Measurements from ENCODE around the gene CXXC4.

CXXC4 gene

GRCh38 chr4:104494822-104495559 is at the start of gene CXXC4:
Gene CXXC4, minus strand, starts transcription at chr4:104494894. Its CDS starts 3,092 bp downstream, at chr4:104491802.
- DNase-seq: no peak

- DNase-seq: no peak
Observed at GRCh38 chr4:104533156-104533555, 38.5 kb upstream of the CXXC4 start.

- no peak for DNase-seq
Observed at GRCh38 chr4:104532677-104533076, 38.0 kb upstream of the CXXC4 start.

GRCh38 chr4:104531390-104531789 is 36.7 kb upstream of the CXXC4 start:
- no peak for DNase-seq

- no peak for DNase-seq
Observed at GRCh38 chr4:104530426-104530825, 35.7 kb upstream of the CXXC4 start.

- DNase-seq: no peak
Observed at GRCh38 chr4:104524591-104524990, 29.9 kb upstream of the CXXC4 start.

GRCh38 chr4:104524026-104524425 is 29.3 kb upstream of the CXXC4 start:
- DNase-seq: no peak

GRCh38 chr4:104519588-104519987 is 24.9 kb upstream of the CXXC4 start:
- DNase-seq: no peak

GRCh38 chr4:104516884-104517283 is 22.2 kb upstream of the CXXC4 start:
- no peak for DNase-seq

GRCh38 chr4:104508224-104508623 is 13.5 kb upstream of the CXXC4 start:
- DNase-seq: no peak

- DNase-seq: no peak
Observed at GRCh38 chr4:104507112-104507511, 12.4 kb upstream of the CXXC4 start.

GRCh38 chr4:104504536-104504935 is 9.8 kb upstream of the CXXC4 start:
- no peak for DNase-seq

- no peak for DNase-seq
Observed at GRCh38 chr4:104502471-104502870, 7.8 kb upstream of the CXXC4 start.

GRCh38 chr4:104501290-104501689 is 6.6 kb upstream of the CXXC4 start:
- no peak for DNase-seq

GRCh38 chr4:104500442-104500841 is 5.7 kb upstream of the CXXC4 start:
- DNase-seq: no peak

- DNase-seq: no peak
Observed at GRCh38 chr4:104494185-104494584, 509 bp downstream of the CXXC4 start.

GRCh38 chr4:104493081-104493831 is 1.4 kb downstream of the CXXC4 start:
- no peak for DNase-seq

GRCh38 chr4:104492183-104492771 is 2.4 kb downstream of the CXXC4 start:
- DNase-seq: no peak

GRCh38 chr4:104491481-104492182 is 3.1 kb downstream of the CXXC4 start:
- DNase-seq: no peak

GRCh38 chr4:104490770-104491480 is 3.8 kb downstream of the CXXC4 start:
- no peak for DNase-seq

GRCh38 chr4:104490096-104490769 is 4.5 kb downstream of the CXXC4 start:
- no peak for DNase-seq

- DNase-seq: no peak
Observed at GRCh38 chr4:104489731-104490095, 5.0 kb downstream of the CXXC4 start.

Data from cortex of kidney (tissue), 1 donor.